ENCODE data around the gene ZNF839. TPM values are rescaled to one million over a fixed set of nuclear protein-coding genes. Genes with fewer than 3 reads are reported as not detected.
A peak's percentile ranks its signal among the peaks of the same experiment; 100 is the strongest.

ZNF839 gene
- total RNA-seq, 1 donor from 2014 or later, result 17.6 TPM

DNA sequence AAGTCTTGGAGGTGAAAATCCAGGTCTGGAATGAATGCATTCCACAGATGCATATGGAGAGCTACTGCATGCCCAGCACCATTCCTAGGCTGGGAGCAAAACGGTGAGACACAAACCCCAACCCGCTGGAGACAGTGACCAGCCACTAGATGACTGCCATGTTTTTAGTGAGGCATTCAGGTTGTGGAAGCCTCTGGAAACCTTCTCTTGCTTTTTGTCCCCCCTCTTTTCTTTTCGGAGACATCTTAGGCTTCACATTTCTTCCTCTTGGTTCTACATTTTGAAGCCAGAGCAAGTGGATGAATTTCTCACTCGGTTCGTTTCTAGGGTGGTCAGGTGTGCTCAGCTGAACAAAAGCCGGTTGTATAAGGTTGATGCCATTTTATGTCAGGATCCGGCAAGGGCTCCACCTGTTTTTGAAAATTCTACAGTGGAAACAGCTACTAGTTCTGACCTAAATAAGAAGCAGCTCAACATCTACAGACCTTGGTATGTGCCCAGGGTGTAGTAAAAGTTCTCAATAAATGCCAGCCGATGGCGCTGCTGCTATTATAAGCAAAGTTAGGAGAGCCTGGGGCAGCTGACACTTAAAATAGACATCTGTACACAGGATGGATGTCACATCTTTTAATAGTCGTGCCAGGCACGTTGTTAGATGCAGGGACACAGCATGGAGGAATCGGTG is 1.8 kb upstream of the ZNF839 start:
- Mint-ChIP-seq H3K27ac (peak overlapping the region; percentile 95), H3K9me3 (no peaks in the 10 kb centered on the region), H3K4me3 (peak overlapping the region; percentile 96), H3K36me3 (ENCODE audit: low read depth) (peaks cover 13% of the 10 kb centered on the region), H3K27me3 (no peaks in the 10 kb centered on the region), H3K4me1 (peaks cover 63% of the 10 kb centered on the region)
- intact Hi-C loops (cut with micrococcal nuclease), result loop anchor here (1.0 to 10.0 kb wide), 7 partner anchors 13 to 1940 kb away; partner anchors contain the start of genes EIF5, MOK, TRAF3 and WDR20
- DNase-seq (no peak), ATAC-seq (ENCODE audit: low read depth) (no peak)
- TF ChIP-seq, protein P1, sequence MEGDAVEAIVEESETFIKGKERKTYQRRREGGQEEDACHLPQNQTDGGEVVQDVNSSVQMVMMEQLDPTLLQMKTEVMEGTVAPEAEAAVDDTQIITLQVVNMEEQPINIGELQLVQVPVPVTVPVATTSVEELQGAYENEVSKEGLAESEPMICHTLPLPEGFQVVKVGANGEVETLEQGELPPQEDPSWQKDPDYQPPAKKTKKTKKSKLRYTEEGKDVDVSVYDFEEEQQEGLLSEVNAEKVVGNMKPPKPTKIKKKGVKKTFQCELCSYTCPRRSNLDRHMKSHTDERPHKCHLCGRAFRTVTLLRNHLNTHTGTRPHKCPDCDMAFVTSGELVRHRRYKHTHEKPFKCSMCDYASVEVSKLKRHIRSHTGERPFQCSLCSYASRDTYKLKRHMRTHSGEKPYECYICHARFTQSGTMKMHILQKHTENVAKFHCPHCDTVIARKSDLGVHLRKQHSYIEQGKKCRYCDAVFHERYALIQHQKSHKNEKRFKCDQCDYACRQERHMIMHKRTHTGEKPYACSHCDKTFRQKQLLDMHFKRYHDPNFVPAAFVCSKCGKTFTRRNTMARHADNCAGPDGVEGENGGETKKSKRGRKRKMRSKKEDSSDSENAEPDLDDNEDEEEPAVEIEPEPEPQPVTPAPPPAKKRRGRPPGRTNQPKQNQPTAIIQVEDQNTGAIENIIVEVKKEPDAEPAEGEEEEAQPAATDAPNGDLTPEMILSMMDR (IDR thresholded peaks at IDR 0.05), result no peak
- ChIA-PET CTCF (interaction anchor here (0.9 to 1.4 kb wide), 6 partner anchors 13 to 611 kb away, joined by 3 to 7 read pairs (median 4); partner anchors contain the start of gene MOK), POLR2A (interaction anchor here (0.6 to 4.5 kb wide), 9 partner anchors 13 to 1016 kb away, joined by 3 to 28 read pairs (median 3); partner anchors contain the start of genes CINP, EIF5, MOK and TECPR2)

DNA sequence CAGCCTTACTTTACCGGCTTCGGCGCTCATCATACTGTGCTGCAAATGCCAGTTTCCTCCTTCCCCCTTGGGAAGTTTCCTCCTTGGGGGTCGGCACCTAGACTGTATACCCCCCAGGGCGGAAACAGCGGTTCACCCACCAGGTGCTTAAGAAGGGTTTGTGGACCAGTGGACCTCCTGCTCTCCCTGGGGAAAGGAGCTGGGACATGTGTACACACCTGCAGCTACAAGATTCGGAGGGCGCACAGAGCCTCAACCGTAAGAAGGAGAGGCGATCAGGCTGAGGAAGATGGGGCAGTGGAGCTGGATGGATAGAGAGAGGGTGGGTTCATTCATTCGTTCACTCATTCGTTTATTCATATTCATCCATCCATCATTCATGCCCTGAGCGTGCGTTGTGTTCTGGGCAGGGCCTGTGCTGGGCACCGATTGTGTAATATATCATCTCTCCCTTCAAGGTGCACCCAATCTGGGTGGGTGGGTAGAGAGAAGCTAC is 717 bp upstream of the ZNF839 start:
- Mint-ChIP-seq H3K4me3 (peak overlapping the region; percentile 96), H3K27ac (peak overlapping the region; percentile 95), H3K9me3 (no peaks in the 10 kb centered on the region), H3K27me3 (no peaks in the 10 kb centered on the region), H3K36me3 (ENCODE audit: low read depth) (peaks cover 13% of the 10 kb centered on the region), H3K4me1 (peaks cover 66% of the 10 kb centered on the region)
- TF ChIP-seq, protein P1 (IDR thresholded peaks at IDR 0.05), result no peak
- CTCF ChIA-PET, result interaction anchor here (0.9 to 1.4 kb wide), 2 partner anchors 48 to 357 kb away, joined by 3 read pairs; no protein-coding TSS in a partner anchor
- DNase-seq (no peak), ATAC-seq (ENCODE audit: low read depth) (no peak)
- intact Hi-C loops (cut with micrococcal nuclease), result loop anchor here (1.0 to 10.0 kb wide), 7 partner anchors 14 to 1942 kb away; partner anchors contain the start of genes CINP, EIF5, MOK and PPP2R5C
- POLR2A ChIA-PET, result interaction anchor here (0.6 to 4.3 kb wide), 6 partner anchors 14 to 1015 kb away, joined by 3 to 28 read pairs (median 3); partner anchors contain the start of genes CINP, EIF5, MOK and TECPR2

DNA sequence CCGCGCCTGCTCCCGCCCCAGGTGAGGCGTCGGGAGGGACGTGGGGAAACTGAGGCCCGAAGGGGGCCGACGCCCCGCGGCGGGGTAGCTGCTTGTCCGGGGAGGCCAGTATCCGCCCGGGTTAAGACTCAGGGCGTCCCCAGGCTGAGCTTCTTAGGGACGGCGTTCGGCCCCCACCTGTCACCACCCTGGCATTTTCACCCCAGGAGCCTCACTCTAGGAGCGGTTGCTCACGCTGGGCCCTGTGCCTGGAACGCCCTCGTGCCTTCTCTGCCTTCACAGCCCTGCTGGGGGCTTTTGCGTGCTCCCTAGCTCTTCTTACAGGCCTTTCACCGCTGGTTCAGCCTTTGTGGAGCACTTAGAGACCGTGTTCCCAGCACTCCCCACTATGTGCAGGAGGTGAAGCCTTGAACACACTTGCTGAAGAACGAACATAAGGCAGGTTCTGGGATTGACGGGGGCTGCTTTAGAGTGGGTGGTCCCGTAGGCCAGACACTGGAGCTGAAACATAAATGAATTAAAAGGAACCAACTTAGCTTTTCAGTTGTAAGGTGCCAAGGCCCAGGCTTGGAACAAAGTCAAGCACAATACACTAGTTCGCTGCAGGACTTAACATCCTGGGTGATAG is 601 bp downstream of the ZNF839 start:
- ChIA-PET CTCF (interaction anchor here (1.4 kb wide), 1 partner anchor 358 kb away, joined by 3 read pairs; no protein-coding TSS in a partner anchor), POLR2A (interaction anchor here (0.6 to 4.3 kb wide), 4 partner anchors 15 to 1014 kb away, joined by 3 to 28 read pairs (median 4); partner anchors contain the start of genes CINP, EIF5, MOK and TECPR2)
- TF ChIP-seq, protein P1 (IDR thresholded peaks at IDR 0.05), result no peak
- intact Hi-C loops (cut with micrococcal nuclease), result no loop called here
- H3K36me3 Mint-ChIP-seq (ENCODE audit: low read depth), result peaks cover 13% of the 10 kb centered on the region
- H3K9me3 Mint-ChIP-seq, result no peaks in the 10 kb centered on the region
- peaks cover 53% of the 10 kb centered on the region for H3K4me1 Mint-ChIP-seq
- DNase-seq (no peak), ATAC-seq (ENCODE audit: low read depth) (peak; percentile 13)
- H3K4me3 Mint-ChIP-seq, result peak overlapping the region; percentile 84
- no peaks in the 10 kb centered on the region for H3K27me3 Mint-ChIP-seq
- peak overlapping the region; percentile 84 for H3K27ac Mint-ChIP-seq

DNA sequence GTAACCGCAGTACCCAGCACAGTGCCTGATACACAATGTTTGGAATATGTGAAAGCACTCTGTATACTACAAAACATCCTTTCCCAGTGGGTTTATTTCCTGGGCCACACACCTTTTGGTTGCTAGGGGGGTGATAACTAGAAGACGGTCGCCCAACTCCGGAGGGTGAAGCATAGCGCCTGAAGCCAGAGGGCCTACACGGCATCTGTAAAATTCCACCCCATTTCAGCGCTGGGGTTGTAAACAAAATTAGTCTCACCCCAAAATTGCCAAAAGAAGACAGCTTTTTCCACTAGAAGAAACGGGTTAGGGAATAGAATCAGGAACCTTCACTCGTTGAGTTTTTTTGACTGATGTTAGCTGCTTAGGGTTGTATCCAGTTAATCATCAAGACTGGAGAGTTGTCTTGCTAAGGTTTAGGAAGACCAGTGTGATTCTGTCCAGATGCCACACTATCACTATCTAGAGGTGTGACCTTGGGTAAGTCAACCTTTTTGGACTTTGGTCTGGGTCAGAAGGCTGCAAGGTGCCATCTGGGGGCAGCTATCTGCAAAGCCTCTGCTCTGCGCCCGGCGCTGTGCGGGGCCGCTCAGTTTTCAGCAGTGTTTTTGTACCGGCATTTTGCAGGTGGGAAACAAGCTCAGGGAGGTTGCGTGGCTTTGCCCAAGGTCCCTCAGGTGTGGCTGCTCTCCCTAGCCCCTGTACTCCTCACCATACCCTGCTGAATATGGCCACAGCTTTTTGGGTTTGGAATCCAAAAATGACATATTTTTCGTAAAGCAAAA is 1.3 kb downstream of the ZNF839 start:
- Mint-ChIP-seq H3K27ac (peak overlapping the region; percentile 84), H3K9me3 (no peaks in the 10 kb centered on the region), H3K4me3 (peak overlapping the region; percentile 84), H3K36me3 (ENCODE audit: low read depth) (peaks cover 14% of the 10 kb centered on the region), H3K4me1 (peaks cover 53% of the 10 kb centered on the region), H3K27me3 (no peaks in the 10 kb centered on the region)
- DNase-seq, result no peak
- intact Hi-C loops (cut with micrococcal nuclease), result no loop called here
- ATAC-seq (ENCODE audit: low read depth), result no peak
- ChIA-PET POLR2A (interaction anchor here (0.6 to 4.3 kb wide), 3 partner anchors 16 to 49 kb away, joined by 3 to 28 read pairs (median 6); partner anchors contain the start of genes CINP, MOK and TECPR2), CTCF (no interaction called here)
- TF ChIP-seq, protein P1 (IDR thresholded peaks at IDR 0.05), result no peak
